K562 (cell line): ENCODE data around the gene AGBL1. TPM values are rescaled to one million over a fixed set of nuclear protein-coding genes. Genes with fewer than 3 reads are reported as not detected.

Experiments
- ATAC-seq: fragments of 200-7000 bp; cut with Tn5 transposase; 3 replicates; pipeline ENCODE4 v1.9.1; 2020; ENCODE audit warnings: moderate library complexity
- BruUV-seq: library from RNA; stranded (reverse); fragments of 400-500 nt; replicated peaks from 2 replicates; lab custom pipeline; 2021; lab: Mats Ljungman, UMichigan
- CTCF ChIA-PET: fragments of 300-600 bp; formaldehyde crosslinking; extraction: SDS; loops from one replicate; lab custom pipeline; 2021; ENCODE audit warnings: low intra/inter-chr PET ratio; lab: Yijun Ruan, JAX
- POLR2A ChIA-PET: fragments of 300-600, 350-650 bp; sonication (Branson Sonifier 250); formaldehyde crosslinking; extraction: SDS; loops from one replicate; lab custom pipeline; 2021; ENCODE audit warnings: antibody characterized with exemption, inconsistent platforms; lab: Yijun Ruan, JAX
- DNase-seq, 4 experiments: peaks; one replicate each; pipeline versions ENCODE4 v3.0.0 to v3.0.0-alpha.2; 2011 to 2018; ENCODE audit warnings: low spot score in 3 of 4, mixed read lengths in 3 of 4; ENCODE audit errors: extremely low read depth in 1 of 4
- FAIRE-seq: peaks from 2 replicates; lab custom pipeline; 2011; peaks lifted over from hg19 to GRCh38; lab: Jason Lieb, UNC
- H2AFZ ChIP-seq: 2 replicates; pipeline ENCODE4 v1.6.0; 2011; ENCODE audit warnings: low read depth, low read length, control low read depth, inconsistent platforms
- H3K27ac ChIP-seq: fragments of 200-600 bp; 3 replicates; pipeline ENCODE4 v1.8.0; 2011; ENCODE audit warnings: low read depth, mild to moderate bottlenecking, control low read depth, inconsistent platforms, low read length, moderate library complexity, mixed read lengths; ENCODE audit errors: extremely low read depth
- H3K27me3 ChIP-seq, 2 experiments: fragments of 300-600 bp in 1 of 2; 2 replicates in 1 of 2; 3 replicates in 1 of 2; pipeline versions ENCODE4 v1.6.0 to v1.8.0; 2011; ENCODE audit warnings: inconsistent platforms in 2 of 2, low read length in 2 of 2, mild to moderate bottlenecking in 1 of 2, mixed read lengths in 1 of 2, moderate library complexity in 1 of 2; ENCODE audit not compliant: control insufficient read depth in 2 of 2, insufficient read depth in 2 of 2
- H3K36me3 ChIP-seq: fragments of 300-600 bp; 3 replicates; pipeline ENCODE4 v1.8.0; 2011; ENCODE audit warnings: mild to moderate bottlenecking, low read length, inconsistent platforms; ENCODE audit not compliant: control insufficient read depth, insufficient read depth
- H3K4me1 ChIP-seq, 2 experiments: fragments of 200-600 bp in 1 of 2; replicated peaks in 1 of 2; 2 replicates in 1 of 2; 3 replicates in 1 of 2; pipeline versions ENCODE4 v1.5.1 to v1.8.0; 2011; ENCODE audit warnings: inconsistent platforms in 2 of 2, low read length in 2 of 2, mild to moderate bottlenecking in 1 of 2, mixed read lengths in 1 of 2, moderate library complexity in 1 of 2; ENCODE audit not compliant: control insufficient read depth in 2 of 2, insufficient read depth in 2 of 2
- H3K4me2 ChIP-seq: 2 replicates; pipeline ENCODE4 v1.6.1; 2011; ENCODE audit warnings: low read length, control low read depth, inconsistent platforms, mixed read lengths; ENCODE audit not compliant: insufficient read depth
- H3K4me3 ChIP-seq: fragments of 200-600 bp; sonication (generic), shearing (Covaris generic); 2 replicates; pipeline ENCODE4 v1.5.1; 2016; ENCODE audit warnings: control low read depth, inconsistent platforms
- H3K79me2 ChIP-seq: fragments of 200-600 bp; 3 replicates; pipeline ENCODE4 v1.8.0; 2011; ENCODE audit warnings: low read length, inconsistent platforms; ENCODE audit not compliant: control insufficient read depth, insufficient read depth
- H3K9ac ChIP-seq, 2 experiments: 2 replicates each; pipeline versions ENCODE4 v1.6.0 to v1.6.1; 2011; ENCODE audit warnings: low read depth in 2 of 2, low read length in 2 of 2, control low read depth in 1 of 2, inconsistent platforms in 1 of 2, mild to moderate bottlenecking in 1 of 2, mixed read lengths in 1 of 2; ENCODE audit not compliant: insufficient read depth in 1 of 2
- H3K9me1 ChIP-seq: one replicate; pipeline ENCODE4 v1.6.0; 2011; ENCODE audit warnings: inconsistent platforms, mild to moderate bottlenecking, low read length, moderate library complexity; ENCODE audit not compliant: control insufficient read depth, insufficient read depth
- H3K9me3 ChIP-seq: replicated peaks from 2 replicates; pipeline ENCODE4 v1.5.1; 2011; ENCODE audit warnings: low read depth, low read length, inconsistent platforms; ENCODE audit not compliant: control insufficient read depth, insufficient read depth
- H4K20me1 ChIP-seq: replicated peaks from 2 replicates; pipeline ENCODE4 v1.6.1; 2011; ENCODE audit warnings: low read length, inconsistent platforms, mixed read lengths; ENCODE audit not compliant: control insufficient read depth, insufficient read depth
- CEBPB ChIP-seq: fragments of 450-650 bp; IDR thresholded peaks from 2 replicates; pipeline ENCODE4 v1.6.1; 2016; ENCODE audit warnings: missing genetic modification characterization, missing compliant biosample characterization
- CREM ChIP-seq: IDR thresholded peaks from 2 replicates; pipeline ENCODE4 v1.6.1; 2014; ENCODE audit warnings: antibody characterized with exemption, low read depth
- HMG20A ChIP-seq: fragments of 450-650 bp; formaldehyde crosslinking; conservative IDR thresholded peaks from 2 replicates; pipeline ENCODE4 v1.4.0; 2020; ENCODE audit warnings: mild to moderate bottlenecking, mixed read lengths
- HOXB6 ChIP-seq: fragments of 250-450 bp; sonication (Bioruptor Pico); IDR thresholded peaks from 2 replicates; pipeline ENCODE4 v1.5.1; 2022; ENCODE audit warnings: mild to moderate bottlenecking, borderline replicate concordance
- ILK ChIP-seq: fragments of 450-650 bp; IDR thresholded peaks from 2 replicates; pipeline ENCODE4 v1.6.1; 2016; ENCODE audit warnings: missing genetic modification characterization, low read depth, mild to moderate bottlenecking, missing compliant biosample characterization, moderate library complexity, borderline replicate concordance
- KLF13 ChIP-seq: fragments of 450-650 bp; IDR thresholded peaks from 2 replicates; pipeline ENCODE4 v1.6.1; 2016; ENCODE audit warnings: missing genetic modification characterization, low read depth, mild to moderate bottlenecking, missing compliant biosample characterization, moderate library complexity, borderline replicate concordance
- MECOM ChIP-seq: fragments of 250-450 bp; sonication (Bioruptor Pico); IDR thresholded peaks from 2 replicates; pipeline ENCODE4 v1.8.0; 2022; ENCODE audit warnings: inconsistent platforms
- MEF2A ChIP-seq: IDR thresholded peaks from 2 replicates; pipeline ENCODE4 v1.6.1; 2011; ENCODE audit warnings: low read depth, mild to moderate bottlenecking, low read length, moderate library complexity; ENCODE audit not compliant: control insufficient read depth
- NFATC3 ChIP-seq: fragments of 450-650 bp; IDR thresholded peaks from 2 replicates; pipeline ENCODE4 v1.6.1; 2017; ENCODE audit warnings: mild to moderate bottlenecking
- RBM17 ChIP-seq: fragments of 200-400 bp; formaldehyde crosslinking; IDR thresholded peaks from 2 replicates; pipeline ENCODE4 v1.6.1; 2017; ENCODE audit warnings: low read depth, mild to moderate bottlenecking, low read length, borderline replicate concordance
- SIN3B ChIP-seq: fragments of 450-650 bp; IDR thresholded peaks from 2 replicates; pipeline ENCODE4 v1.6.1; 2017; ENCODE audit warnings: low read depth, mild to moderate bottlenecking, moderate library complexity
- ZNF133 ChIP-seq: fragments of 250-450 bp; sonication (Bioruptor Pico); IDR thresholded peaks from 2 replicates; pipeline ENCODE4 v1.4.0; 2020; ENCODE audit warnings: mild to moderate bottlenecking
- ZNF134 ChIP-seq: fragments of 250-450 bp; sonication (Bioruptor Pico); conservative IDR thresholded peaks from 2 replicates; pipeline ENCODE4 v1.4.0; 2020
- ZNF668 ChIP-seq: fragments of 250-450 bp; sonication (Bioruptor Pico); IDR thresholded peaks from 2 replicates; pipeline ENCODE4 v1.8.0; 2022; ENCODE audit warnings: mild to moderate bottlenecking, inconsistent platforms
- WGBS: fragments of 100-300 bp; shearing (Covaris generic); methylation state at CpG from one replicate; pipeline ENCODE4 v1.1.6; 2016; ENCODE audit warnings: low coverage, mixed read lengths; ENCODE audit not compliant: insufficient coverage; ENCODE audit errors: missing lambda C conversion rate; 5-methylcytosine and 5-hydroxymethylcytosine counted together
- in situ Hi-C: fragments of 300-500 bp; cut with MboI; formaldehyde crosslinking; loops from 4 replicates; pipeline ENCODE4 v1.15.0; 2018; ENCODE audit warnings: inconsistent platforms, mixed read lengths
- intact Hi-C: fragments of 100-400 bp; cut with micrococcal nuclease; formaldehyde crosslinking; loops from 2 replicates; pipeline ENCODE4 v1.14.2; 2022
- polyA plus RNA-seq, 8 experiments: library from polyadenylated mRNA; depleted of rRNA in 4 of 8; stranded (reverse) in 5 of 8; unstranded in 3 of 8; fragments of >200 nt; fragmentation: Nextera tagmentation in 2 of 8; fragmentation: Illumina TruSeq in 1 of 8; extraction: Ambion mirVana in 2 of 8; extraction: Trizol in 1 of 8; gene quantifications; 2 replicates each; pipeline versions ENCODE4 v1.2.1 to v1.2.3, GENCODE V29; 2011 to 2014; ENCODE audit warnings: inconsistent platforms in 1 of 8, missing spikeins in 1 of 8
- total RNA-seq, 7 experiments: library from RNA; depleted of rRNA in 6 of 7; stranded (reverse); fragments of >200 nt in 6 of 7; fragmentation: Illumina TruSeq in 2 of 7; extraction: Trizol in 2 of 7; gene quantifications; 2 replicates each; pipeline versions ENCODE4 v1.2.1 to v1.2.3, GENCODE V29; 2011 to 2021; ENCODE audit warnings: low replicate concordance in 1 of 7
- TF ChIP-seq, protein P1 (sequence below): IDR thresholded peaks from 2 replicates; pipeline ENCODE4 v1.6.1; 2014; ENCODE audit warnings: antibody characterized with exemption
- TF ChIP-seq, protein P2 (sequence below): sonication (generic); formaldehyde crosslinking; IDR thresholded peaks from 2 replicates; pipeline ENCODE4 v1.8.1; 2023; ENCODE audit warnings: missing genetic modification reagents, mild to moderate bottlenecking, borderline replicate concordance

AGBL1 gene
- total and polyA plus RNA-seq, 9 of the 15 experiments (the other 6 are each of a cell fraction or from before 2014, with no cell fraction given) = not detected

DNA sequence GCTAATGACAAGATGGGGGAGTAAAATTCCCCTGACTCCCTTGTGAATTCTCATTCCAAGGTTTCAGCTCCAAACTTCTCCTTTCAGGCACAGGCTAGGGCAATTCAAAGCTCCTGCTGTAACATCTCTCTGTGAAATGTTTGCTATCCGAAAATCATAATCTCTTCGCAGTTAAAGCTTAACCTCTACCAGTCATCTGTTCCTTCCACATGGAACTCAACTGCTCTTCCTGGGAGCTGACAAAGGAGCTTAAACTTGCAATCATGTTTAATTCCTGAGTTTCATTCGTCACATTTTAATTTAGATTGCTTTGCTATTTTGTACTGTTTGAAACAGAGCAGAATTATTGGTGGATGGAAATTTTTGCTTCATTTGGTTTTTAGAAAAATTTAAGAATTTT, 328.6 kb downstream of the AGBL1 start (continued):
- TF ChIP-seq, protein P1, sequence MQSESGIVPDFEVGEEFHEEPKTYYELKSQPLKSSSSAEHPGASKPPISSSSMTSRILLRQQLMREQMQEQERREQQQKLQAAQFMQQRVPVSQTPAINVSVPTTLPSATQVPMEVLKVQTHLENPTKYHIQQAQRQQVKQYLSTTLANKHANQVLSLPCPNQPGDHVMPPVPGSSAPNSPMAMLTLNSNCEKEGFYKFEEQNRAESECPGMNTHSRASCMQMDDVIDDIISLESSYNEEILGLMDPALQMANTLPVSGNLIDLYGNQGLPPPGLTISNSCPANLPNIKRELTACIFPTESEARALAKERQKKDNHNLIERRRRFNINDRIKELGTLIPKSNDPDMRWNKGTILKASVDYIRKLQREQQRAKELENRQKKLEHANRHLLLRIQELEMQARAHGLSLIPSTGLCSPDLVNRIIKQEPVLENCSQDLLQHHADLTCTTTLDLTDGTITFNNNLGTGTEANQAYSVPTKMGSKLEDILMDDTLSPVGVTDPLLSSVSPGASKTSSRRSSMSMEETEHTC = no peak
- TF ChIP-seq KLF13 (tag) = no peak
- no peak for TF ChIP-seq MECOM (CRISPR knock-in tag)
- TF ChIP-seq HMG20A (CRISPR knock-in tag) = no peak
- no peak for TF ChIP-seq RBM17
- TF ChIP-seq ZNF133 (CRISPR knock-in tag) = no peak
- TF ChIP-seq ZNF668 (CRISPR knock-in tag) = no peak
- no peak for TF ChIP-seq HOXB6 (CRISPR knock-in tag)
- TF ChIP-seq NFATC3 = no peak

DNA sequence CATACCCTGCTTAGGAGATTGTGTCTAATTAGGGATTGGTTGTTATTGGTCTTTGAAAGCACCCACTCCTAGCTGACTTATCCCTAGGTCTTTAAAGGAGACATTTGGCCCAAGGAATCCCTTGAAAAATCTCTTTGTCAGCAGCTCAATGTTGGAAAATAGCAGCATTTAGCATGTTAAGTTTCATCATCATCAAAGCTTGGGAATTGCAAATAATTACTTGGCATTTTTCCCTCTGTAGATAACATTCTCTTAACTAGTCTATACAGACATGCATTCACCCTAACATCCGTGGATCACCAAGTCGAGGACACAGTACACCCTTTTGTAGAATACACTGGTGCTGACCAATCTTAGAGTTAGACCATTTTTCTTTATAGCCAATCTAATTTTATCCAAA, 332.2 kb downstream of the AGBL1 start:
- H3K4me2 ChIP-seq = no peak overlapping the region
- no peak overlapping the region for H3K27ac ChIP-seq
- H3K9me1 ChIP-seq = no peaks in the 10 kb centered on the region
- H3K4me3 ChIP-seq = no peak overlapping the region
- no peaks in the 10 kb centered on the region for H3K79me2 ChIP-seq
- H3K36me3 ChIP-seq = no peaks in the 10 kb centered on the region
- BruUV-seq = no TSS peak
- DNase-seq (no peak), FAIRE-seq (no peak), ATAC-seq (no peak)
- ChIA-PET CTCF (no interaction called here), POLR2A (no interaction called here)
- no peak overlapping the region for H2AFZ ChIP-seq
- no peaks in the 10 kb centered on the region for H3K4me1 ChIP-seq
- H3K9ac ChIP-seq = no peak overlapping the region
- no peaks in the 10 kb centered on the region for H4K20me1 ChIP-seq
- no peak for TF ChIP-seq CEBPB (tag)
- no peak for TF ChIP-seq SIN3B
- TF ChIP-seq MEF2A = no peak
- TF ChIP-seq CREM = no peak
- TF ChIP-seq, protein P2, sequence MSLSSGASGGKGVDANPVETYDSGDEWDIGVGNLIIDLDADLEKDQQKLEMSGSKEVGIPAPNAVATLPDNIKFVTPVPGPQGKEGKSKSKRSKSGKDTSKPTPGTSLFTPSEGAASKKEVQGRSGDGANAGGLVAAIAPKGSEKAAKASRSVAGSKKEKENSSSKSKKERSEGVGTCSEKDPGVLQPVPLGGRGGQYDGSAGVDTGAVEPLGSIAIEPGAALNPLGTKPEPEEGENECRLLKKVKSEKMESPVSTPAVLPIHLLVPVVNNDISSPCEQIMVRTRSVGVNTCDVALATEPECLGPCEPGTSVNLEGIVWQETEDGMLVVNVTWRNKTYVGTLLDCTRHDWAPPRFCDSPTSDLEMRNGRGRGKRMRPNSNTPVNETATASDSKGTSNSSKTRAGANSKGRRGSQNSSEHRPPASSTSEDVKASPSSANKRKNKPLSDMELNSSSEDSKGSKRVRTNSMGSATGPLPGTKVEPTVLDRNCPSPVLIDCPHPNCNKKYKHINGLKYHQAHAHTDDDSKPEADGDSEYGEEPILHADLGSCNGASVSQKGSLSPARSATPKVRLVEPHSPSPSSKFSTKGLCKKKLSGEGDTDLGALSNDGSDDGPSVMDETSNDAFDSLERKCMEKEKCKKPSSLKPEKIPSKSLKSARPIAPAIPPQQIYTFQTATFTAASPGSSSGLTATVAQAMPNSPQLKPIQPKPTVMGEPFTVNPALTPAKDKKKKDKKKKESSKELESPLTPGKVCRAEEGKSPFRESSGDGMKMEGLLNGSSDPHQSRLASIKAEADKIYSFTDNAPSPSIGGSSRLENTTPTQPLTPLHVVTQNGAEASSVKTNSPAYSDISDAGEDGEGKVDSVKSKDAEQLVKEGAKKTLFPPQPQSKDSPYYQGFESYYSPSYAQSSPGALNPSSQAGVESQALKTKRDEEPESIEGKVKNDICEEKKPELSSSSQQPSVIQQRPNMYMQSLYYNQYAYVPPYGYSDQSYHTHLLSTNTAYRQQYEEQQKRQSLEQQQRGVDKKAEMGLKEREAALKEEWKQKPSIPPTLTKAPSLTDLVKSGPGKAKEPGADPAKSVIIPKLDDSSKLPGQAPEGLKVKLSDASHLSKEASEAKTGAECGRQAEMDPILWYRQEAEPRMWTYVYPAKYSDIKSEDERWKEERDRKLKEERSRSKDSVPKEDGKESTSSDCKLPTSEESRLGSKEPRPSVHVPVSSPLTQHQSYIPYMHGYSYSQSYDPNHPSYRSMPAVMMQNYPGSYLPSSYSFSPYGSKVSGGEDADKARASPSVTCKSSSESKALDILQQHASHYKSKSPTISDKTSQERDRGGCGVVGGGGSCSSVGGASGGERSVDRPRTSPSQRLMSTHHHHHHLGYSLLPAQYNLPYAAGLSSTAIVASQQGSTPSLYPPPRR (CRISPR knock-in tag) = no peak
- no peak for TF ChIP-seq ZNF133 (CRISPR knock-in tag)
- TF ChIP-seq ZNF134 = no peak
- TF ChIP-seq ILK (tag) = no peak
- intact Hi-C loops (no loop called here), in situ Hi-C loops (no loop called here)
- H3K9me3 ChIP-seq = no peaks in the 10 kb centered on the region
- WGBS = 0% methylated on average over 2 of the region's 2 CpGs
- no peaks in the 10 kb centered on the region for H3K27me3 ChIP-seq
